Breast epithelium (tissue), 3 donors: Measurements from ENCODE around the gene FEN1.

Experiments
- CTCF ChIP-seq, 3 donors: fragments of 450-650 bp; IDR thresholded peaks; one replicate each; pipeline ENCODE4 v1.5.1; 2016 to 2017; ENCODE audit warnings: antibody characterized with exemption in 3 of 3, mild to moderate bottlenecking in 3 of 3, moderate library complexity in 3 of 3
- POLR2A ChIP-seq: fragments of 450-650 bp; IDR thresholded peaks from one replicate; pipeline ENCODE4 v1.6.1; 2016; ENCODE audit warnings: antibody characterized with exemption, mild to moderate bottlenecking, moderate library complexity
- POLR2AphosphoS5 ChIP-seq, 3 donors: sonication (generic); formaldehyde crosslinking; IDR thresholded peaks; one replicate each; pipeline ENCODE4 v1.6.1; 2017; ENCODE audit warnings: antibody characterized with exemption in 3 of 3

- peak; percentile 5 to 48 (median 21) for TF ChIP-seq CTCF (IDR thresholded peaks at IDR 0.05)
- TF ChIP-seq POLR2AphosphoS5 (IDR thresholded peaks at IDR 0.05): peak; percentile 81 to 99 (median 92)
- TF ChIP-seq POLR2A: peak; percentile 80
Observed at GRCh38 chr11:61792310-61793082, at the start of gene FEN1, which contains the start of gene TMEM258.
